Fibroblast of lung (primary cell): ENCODE results near the gene GOLGA6B. TPM values are rescaled to one million over a fixed set of nuclear protein-coding genes. Genes with fewer than 3 reads are reported as not detected.
"Not testable (repeated sequence)": the region's sequence is repeated elsewhere in the genome, so short reads cannot be mapped to it uniquely, and the experiment has no call there.

ENCODE experiments used
- DNase-seq, 2 donors: peaks; one replicate each; pipeline versions ENCODE4 v3.0.0 to v3.0.0-alpha.2; 2010; ENCODE audit warnings: low read depth in 2 of 2
- H2AFZ ChIP-seq: 2 replicates; pipeline ENCODE4 v1.5.1; 2012; ENCODE audit warnings: low read length, control low read depth, inconsistent platforms
- H3K27ac ChIP-seq: 2 replicates; pipeline ENCODE4 v1.5.1; 2011; ENCODE audit warnings: low read length, control low read depth; ENCODE audit not compliant: insufficient read depth
- H3K27me3 ChIP-seq: 2 replicates; pipeline ENCODE4 v1.5.1; 2011; ENCODE audit warnings: mild to moderate bottlenecking, low read length; ENCODE audit not compliant: control insufficient read depth, insufficient read depth
- H3K36me3 ChIP-seq: 2 replicates; pipeline ENCODE4 v1.5.1; 2011; ENCODE audit warnings: low read length; ENCODE audit not compliant: control insufficient read depth, insufficient read depth
- H3K4me1 ChIP-seq: 2 replicates; pipeline ENCODE4 v1.5.1; 2011; ENCODE audit warnings: low read length; ENCODE audit not compliant: control insufficient read depth, insufficient read depth; ENCODE audit errors: extremely low read depth
- H3K4me2 ChIP-seq: 2 replicates; pipeline ENCODE4 v1.5.1; 2011; ENCODE audit warnings: low read length, control low read depth; ENCODE audit not compliant: insufficient read depth; ENCODE audit errors: extremely low read depth
- H3K4me3 ChIP-seq, 4 experiments: fragments of 200-600 bp in 1 of 4; sonication (generic) in 1 of 4; replicated peaks in 1 of 4; 2 replicates each; pipeline ENCODE4 v1.5.1; 2011 to 2016; ENCODE audit warnings: low read length in 4 of 4, low read depth in 3 of 4, mild to moderate bottlenecking in 3 of 4, control low read depth in 2 of 4, inconsistent platforms in 1 of 4, mixed read lengths in 1 of 4; ENCODE audit not compliant: insufficient read depth in 1 of 4; ENCODE audit errors: control extremely low read depth in 1 of 4
- H3K79me2 ChIP-seq: 2 replicates; pipeline ENCODE4 v1.5.1; 2012; ENCODE audit warnings: mild to moderate bottlenecking, low read length, inconsistent platforms; ENCODE audit not compliant: control insufficient read depth, insufficient read depth
- H3K9ac ChIP-seq: 2 replicates; pipeline ENCODE4 v1.5.1; 2011; ENCODE audit warnings: mild to moderate bottlenecking, low read length, control low read depth; ENCODE audit not compliant: insufficient read depth
- H3K9me3 ChIP-seq: 2 replicates; pipeline ENCODE4 v1.5.1; 2012; ENCODE audit warnings: low read depth, low read length; ENCODE audit not compliant: control insufficient read depth, insufficient read depth
- H4K20me1 ChIP-seq: 2 replicates; pipeline ENCODE4 v1.5.1; 2011; ENCODE audit warnings: low read length; ENCODE audit not compliant: control insufficient read depth, insufficient read depth; ENCODE audit errors: extremely low read depth
- EZH2 ChIP-seq: IDR thresholded peaks from 2 replicates; pipeline ENCODE4 v1.5.1; 2012; ENCODE audit warnings: low read length, control low read depth, mild to moderate bottlenecking; ENCODE audit errors: missing control alignments
- polyA plus RNA-seq, 2 donors: library from polyadenylated mRNA; depleted of rRNA in 1 of 2; stranded (reverse) in 1 of 2; unstranded in 1 of 2; fragments of >200 nt; gene quantifications; 2 replicates each; pipeline ENCODE4 v1.2.1, GENCODE V29; 2011 to 2012; ENCODE audit warnings: missing spikeins in 1 of 2
- total RNA-seq: library from RNA; depleted of rRNA; stranded (reverse); fragments of >200 nt; gene quantifications from 2 replicates; pipeline ENCODE4 v1.2.1, GENCODE V29; 2014
- TF ChIP-seq, protein P1 (sequence below), 2 donors: IDR thresholded peaks in 1 of 2; conservative IDR thresholded peaks in 1 of 2; 1 replicate in 1 of 2; 2 replicates in 1 of 2; pipeline ENCODE4 v1.5.1; 2011 to 2012; ENCODE audit warnings: low read length in 2 of 2, control low read depth in 1 of 2, inconsistent platforms in 1 of 2, low read depth in 1 of 2, mild to moderate bottlenecking in 1 of 2

GOLGA6B gene
- total and polyA plus RNA-seq, 2 donors (not counting 1 experiment from before 2014, with no cell fraction given), result not detected

DNA sequence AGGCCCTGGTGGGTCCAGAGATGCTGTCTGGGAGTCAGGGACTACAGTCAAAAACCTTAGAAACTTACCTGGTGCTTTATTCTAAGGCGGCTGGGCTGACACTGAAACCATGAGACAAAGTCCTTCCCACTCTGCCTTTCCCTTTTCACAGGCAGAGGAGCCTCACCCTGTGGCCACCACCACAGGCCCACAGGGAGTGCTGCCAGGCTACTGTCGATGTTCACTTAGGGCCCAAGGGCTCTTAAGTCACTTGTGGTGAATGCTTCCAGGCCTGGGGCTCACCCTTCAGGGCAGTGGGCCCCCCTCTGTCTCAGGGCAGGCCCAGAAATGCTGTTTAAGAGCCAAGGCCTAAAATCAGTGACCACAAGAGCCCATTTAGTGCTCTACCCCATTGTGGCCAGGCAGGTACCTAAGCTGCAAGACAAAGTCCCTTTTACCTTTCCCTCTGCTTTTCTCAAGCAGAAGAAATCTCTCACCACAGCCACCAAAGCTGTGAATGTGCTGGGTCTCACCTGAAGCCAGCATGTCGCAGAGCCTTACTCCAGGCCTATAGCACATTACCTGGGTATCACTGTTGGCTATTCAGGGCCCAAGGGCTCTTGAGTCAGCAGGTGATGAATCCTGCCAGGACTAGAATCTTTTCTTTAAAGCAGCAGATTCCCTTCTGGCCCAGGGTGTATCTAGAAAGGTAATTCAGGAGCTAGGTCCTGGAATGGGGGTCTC, 39.5 kb upstream of the GOLGA6B start:
- no peak overlapping the region for H3K4me3 ChIP-seq
- no peak overlapping the region for H2AFZ ChIP-seq

DNA sequence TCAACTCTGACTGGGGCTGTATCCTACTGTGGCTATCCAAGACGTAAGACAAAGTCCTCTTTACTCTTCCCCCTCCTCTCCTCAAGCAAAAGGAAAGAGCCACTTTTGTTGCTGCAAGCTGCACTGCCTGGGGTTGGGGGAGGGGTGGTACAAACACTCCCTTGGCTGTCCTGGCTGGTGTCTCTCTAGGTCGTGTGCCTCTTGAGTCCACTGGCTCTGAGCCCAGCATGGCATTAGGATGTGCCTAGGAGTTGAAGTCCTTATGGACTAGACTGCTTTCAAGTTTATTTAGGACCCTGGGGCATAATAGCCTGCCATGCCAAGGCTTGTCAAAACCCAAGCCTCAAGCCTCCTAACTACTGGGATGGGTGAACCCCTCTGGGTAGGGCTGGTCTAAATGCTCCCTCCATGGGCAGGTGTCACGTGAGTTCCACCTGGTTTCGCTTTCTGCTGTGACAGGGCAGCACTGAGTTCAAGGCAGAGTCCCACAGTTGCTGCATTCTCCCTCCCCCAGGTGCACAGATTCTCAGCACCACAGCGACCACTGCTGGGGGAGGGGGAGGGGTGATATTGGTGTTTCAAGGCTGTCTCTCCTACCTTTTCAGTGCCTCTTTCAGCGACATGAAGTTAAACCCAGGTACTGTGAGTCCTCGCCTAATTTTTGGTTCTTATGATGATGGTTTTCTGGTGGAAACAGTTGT, 38.8 kb upstream of the GOLGA6B start:
- not testable (repeated sequence) for H3K27me3 ChIP-seq, H3K9ac ChIP-seq, H2AFZ ChIP-seq, H3K4me1 ChIP-seq, H3K79me2 ChIP-seq, H4K20me1 ChIP-seq, H3K4me3 ChIP-seq, H3K4me2 ChIP-seq, H3K27ac ChIP-seq, H3K9me3 ChIP-seq, DNase-seq, H3K36me3 ChIP-seq

More for the DNA sequence above, 39.5 kb upstream of the GOLGA6B start:
- Histone ChIP-seq H3K9me3 (no peaks in the 10 kb centered on the region), H3K36me3 (no peaks in the 10 kb centered on the region), H3K27me3 (no peaks in the 10 kb centered on the region), H3K79me2 (no peaks in the 10 kb centered on the region), H3K4me2 (no peak overlapping the region), H4K20me1 (no peaks in the 10 kb centered on the region), H3K27ac (no peak overlapping the region), H3K4me1 (no peaks in the 10 kb centered on the region), H3K9ac (no peak overlapping the region)
- no peak for DNase-seq
- TF ChIP-seq, protein P1, sequence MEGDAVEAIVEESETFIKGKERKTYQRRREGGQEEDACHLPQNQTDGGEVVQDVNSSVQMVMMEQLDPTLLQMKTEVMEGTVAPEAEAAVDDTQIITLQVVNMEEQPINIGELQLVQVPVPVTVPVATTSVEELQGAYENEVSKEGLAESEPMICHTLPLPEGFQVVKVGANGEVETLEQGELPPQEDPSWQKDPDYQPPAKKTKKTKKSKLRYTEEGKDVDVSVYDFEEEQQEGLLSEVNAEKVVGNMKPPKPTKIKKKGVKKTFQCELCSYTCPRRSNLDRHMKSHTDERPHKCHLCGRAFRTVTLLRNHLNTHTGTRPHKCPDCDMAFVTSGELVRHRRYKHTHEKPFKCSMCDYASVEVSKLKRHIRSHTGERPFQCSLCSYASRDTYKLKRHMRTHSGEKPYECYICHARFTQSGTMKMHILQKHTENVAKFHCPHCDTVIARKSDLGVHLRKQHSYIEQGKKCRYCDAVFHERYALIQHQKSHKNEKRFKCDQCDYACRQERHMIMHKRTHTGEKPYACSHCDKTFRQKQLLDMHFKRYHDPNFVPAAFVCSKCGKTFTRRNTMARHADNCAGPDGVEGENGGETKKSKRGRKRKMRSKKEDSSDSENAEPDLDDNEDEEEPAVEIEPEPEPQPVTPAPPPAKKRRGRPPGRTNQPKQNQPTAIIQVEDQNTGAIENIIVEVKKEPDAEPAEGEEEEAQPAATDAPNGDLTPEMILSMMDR (conservative IDR thresholded peaks at IDR 0.05 in 1 of 2, IDR thresholded peaks at IDR 0.05 in 1 of 2; ENCODE audit: low read depth in 1 of 2, low read length in 2 of 2), result no peak
- no peak for TF ChIP-seq EZH2

DNA sequence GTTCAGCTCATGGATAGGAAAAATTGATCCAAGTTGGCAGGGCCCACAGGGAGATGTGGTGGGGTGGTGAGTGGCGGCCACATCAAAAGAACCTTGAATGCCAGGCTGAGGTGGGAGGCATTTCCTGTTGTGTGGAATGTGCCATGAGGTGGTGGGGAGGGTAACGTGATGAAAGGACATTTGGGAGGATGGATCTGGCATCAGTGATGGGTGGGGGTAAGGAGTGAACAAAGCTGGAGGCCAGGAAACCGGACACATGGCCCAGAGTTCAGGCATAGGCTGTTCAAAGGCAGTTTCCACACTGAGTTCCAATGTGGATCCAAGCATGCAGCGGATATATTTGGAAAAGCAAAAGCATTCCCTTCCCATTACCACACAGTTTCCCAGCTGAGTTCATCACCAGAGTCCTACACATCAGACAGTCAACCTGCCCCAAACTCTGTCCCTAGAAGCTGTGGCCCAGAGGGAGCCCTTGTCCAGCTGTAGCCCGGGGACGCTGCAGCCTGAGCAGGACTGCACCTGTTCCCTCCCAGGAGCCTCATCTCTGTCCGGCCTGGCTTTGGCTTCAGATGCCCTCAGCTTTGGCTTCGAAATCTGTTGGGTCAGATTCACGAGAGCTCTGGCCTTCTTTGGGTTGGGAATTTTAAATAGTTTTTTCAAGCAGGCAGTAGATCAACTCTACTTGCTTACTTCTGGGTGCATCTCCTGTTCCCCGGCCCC, 37.8 kb upstream of the GOLGA6B start:
- Histone ChIP-seq H3K4me1 (no peaks in the 10 kb centered on the region), H3K4me3 (no peak overlapping the region), H2AFZ (no peak overlapping the region), H3K9ac (no peak overlapping the region), H3K27me3 (no peaks in the 10 kb centered on the region), H4K20me1 (no peaks in the 10 kb centered on the region), H3K9me3 (no peaks in the 10 kb centered on the region), H3K27ac (no peak overlapping the region), H3K79me2 (no peaks in the 10 kb centered on the region), H3K36me3 (no peaks in the 10 kb centered on the region), H3K4me2 (no peak overlapping the region)
- TF ChIP-seq, protein P1 (conservative IDR thresholded peaks at IDR 0.05 in 1 of 2, IDR thresholded peaks at IDR 0.05 in 1 of 2; ENCODE audit: low read depth in 1 of 2, low read length in 2 of 2), result no peak
- TF ChIP-seq EZH2, result no peak
- no peak for DNase-seq

DNA sequence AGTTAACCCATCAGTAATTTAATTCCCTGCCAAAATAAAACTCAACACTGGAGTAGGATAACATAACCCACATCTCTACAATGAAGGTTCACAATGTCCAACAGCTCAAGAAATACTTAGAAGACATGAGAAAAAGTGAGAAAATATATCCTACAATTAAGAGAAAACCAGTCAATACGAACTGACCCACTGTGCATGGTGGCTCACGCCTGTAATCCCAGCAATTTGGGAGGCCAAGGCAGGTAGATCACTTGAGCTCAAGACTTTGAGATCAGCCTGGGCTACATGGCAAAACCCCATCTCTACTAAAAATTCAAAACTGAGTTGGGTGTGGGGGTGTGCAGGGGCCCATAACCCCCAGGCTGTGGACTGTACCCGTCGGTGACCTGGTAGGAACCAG, 30.6 kb upstream of the GOLGA6B start:
- not testable (repeated sequence) for H3K27me3 ChIP-seq, H4K20me1 ChIP-seq, H3K79me2 ChIP-seq, H3K9ac ChIP-seq, H3K27ac ChIP-seq, H2AFZ ChIP-seq, H3K4me1 ChIP-seq, H3K4me3 ChIP-seq, DNase-seq, H3K9me3 ChIP-seq, H3K4me2 ChIP-seq, H3K36me3 ChIP-seq

DNA sequence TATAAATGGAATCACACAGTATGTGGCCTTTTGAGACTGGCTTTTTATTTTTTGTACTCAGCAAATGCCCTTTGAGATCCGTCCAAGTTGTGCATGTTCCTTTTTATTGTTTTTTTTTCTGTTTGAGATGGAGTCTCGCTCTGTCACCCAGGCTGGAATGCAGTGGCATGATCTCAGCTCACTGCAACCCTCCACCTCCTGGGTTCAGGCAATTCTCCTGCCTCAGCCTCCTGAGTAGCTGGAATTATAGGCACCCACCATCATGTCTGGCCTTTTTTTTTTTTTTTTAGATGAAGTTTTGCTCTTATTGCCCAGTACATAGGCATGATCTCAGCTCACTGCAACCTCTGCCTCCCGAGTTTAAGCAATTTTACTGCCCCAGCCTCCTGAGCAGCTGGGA, 28.3 kb upstream of the GOLGA6B start:
- H3K4me1 ChIP-seq, H3K4me2 ChIP-seq, H3K27ac ChIP-seq, H3K27me3 ChIP-seq, H2AFZ ChIP-seq, H3K9ac ChIP-seq, H3K9me3 ChIP-seq, H3K79me2 ChIP-seq, H3K4me3 ChIP-seq, H4K20me1 ChIP-seq, H3K36me3 ChIP-seq, DNase-seq: not testable (repeated sequence)
